GM12878 (cell line): ENCODE measurements around the gene NFYC. TPM values are rescaled to one million over a fixed set of nuclear protein-coding genes. Genes with fewer than 3 reads are reported as not detected.

Source experiments
- ATAC-seq: fragments of 200-7000 bp; cut with Tn5 transposase; 3 replicates; pipeline ENCODE4 v1.9.1; 2020; ENCODE audit warnings: mild to moderate bottlenecking, moderate library complexity
- BruUV-seq: library from RNA; stranded (reverse); fragments of 400-500 nt; replicated peaks from 2 replicates; lab custom pipeline; 2021; lab: Mats Ljungman, UMichigan
- CTCF ChIA-PET: fragments of 300-600 bp; sonication (Branson Sonifier 250); formaldehyde crosslinking; extraction: SDS; loops from one replicate; lab custom pipeline; 2021; ENCODE audit warnings: inconsistent platforms; lab: Yijun Ruan, JAX
- POLR2A ChIA-PET: fragments of 350-600 bp; formaldehyde crosslinking; extraction: SDS; loops from one replicate; lab custom pipeline; 2021; ENCODE audit warnings: inconsistent platforms; lab: Charles Lee
- RAD21 ChIA-PET: fragments of 300-600 bp; sonication (Branson Sonifier 250); formaldehyde crosslinking; loops from one replicate; lab custom pipeline; 2023; ENCODE audit warnings: antibody characterized with exemption; ENCODE audit not compliant: unreplicated experiment; lab: Charles Lee
- SMC1A ChIA-PET: fragments of 300-600 bp; sonication (Branson Sonifier 250); formaldehyde crosslinking; loops from one replicate; lab custom pipeline; 2023; ENCODE audit not compliant: unreplicated experiment, uncharacterized antibody; lab: Charles Lee
- DNase-seq: peaks from one replicate; pipeline ENCODE4 v3.0.0-alpha.2; 2011; ENCODE audit warnings: low read depth, low spot score
- FAIRE-seq: peaks from 3 replicates; lab custom pipeline; 2011; peaks lifted over from hg19 to GRCh38; lab: Jason Lieb, UNC
- H2AFZ ChIP-seq: 2 replicates; pipeline ENCODE4 v1.6.0; 2011; ENCODE audit warnings: low read depth, low read length, control low read depth; ENCODE audit not compliant: control insufficient read depth
- H3K27ac ChIP-seq: 2 replicates; pipeline ENCODE4 v1.5.1; 2011; ENCODE audit warnings: control low read depth; ENCODE audit not compliant: control insufficient read depth, insufficient read depth
- H3K27me3 ChIP-seq, 2 experiments: replicated peaks in 1 of 2; 2 replicates each; pipeline versions ENCODE4 v1.6.0 to v1.6.1; 2011; ENCODE audit warnings: low read length in 1 of 2; ENCODE audit not compliant: control insufficient read depth in 2 of 2, insufficient read depth in 2 of 2
- H3K36me3 ChIP-seq, 2 experiments: 2 replicates each; pipeline ENCODE4 v1.5.1; 2011; ENCODE audit warnings: low read length in 1 of 2; ENCODE audit not compliant: control insufficient read depth in 2 of 2, insufficient read depth in 2 of 2
- H3K4me1 ChIP-seq: 2 replicates; pipeline ENCODE4 v1.6.1; 2011; ENCODE audit warnings: mild to moderate bottlenecking, low read length, moderate library complexity, mixed read lengths; ENCODE audit not compliant: control insufficient read depth, insufficient read depth
- H3K4me2 ChIP-seq: 2 replicates; pipeline ENCODE4 v1.6.0; 2011; ENCODE audit warnings: control low read depth; ENCODE audit not compliant: control insufficient read depth, insufficient read depth
- H3K4me3 ChIP-seq: fragments of 200-600 bp; sonication (generic); 2 replicates; pipeline ENCODE4 v1.5.1; 2016
- H3K79me2 ChIP-seq: 2 replicates; pipeline ENCODE4 v1.6.0; 2011; ENCODE audit warnings: low read length; ENCODE audit not compliant: control insufficient read depth, insufficient read depth
- H3K9ac ChIP-seq: 2 replicates; pipeline ENCODE4 v1.8.0; 2011; ENCODE audit warnings: low read length, control low read depth, mixed read lengths; ENCODE audit not compliant: control insufficient read depth, insufficient read depth
- H3K9me3 ChIP-seq: replicated peaks from 3 replicates; pipeline ENCODE4 v1.5.1; 2011; ENCODE audit warnings: mild to moderate bottlenecking, low read length; ENCODE audit not compliant: control insufficient read depth, insufficient read depth
- H4K20me1 ChIP-seq: 2 replicates; pipeline ENCODE4 v1.6.0; 2011; ENCODE audit not compliant: control insufficient read depth, insufficient read depth
- HDAC6 ChIP-seq: fragments of 200-600 bp; sonication (generic); IDR thresholded peaks from one replicate; pipeline ENCODE4 v1.8.0; 2017; ENCODE audit warnings: antibody characterized with exemption; ENCODE audit not compliant: unreplicated experiment
- MTA2 ChIP-seq: fragments of 450-650 bp; IDR thresholded peaks from 2 replicates; pipeline ENCODE4 v1.6.1; 2016; ENCODE audit warnings: low read depth, mild to moderate bottlenecking, moderate library complexity
- RAD51 ChIP-seq: fragments of 450-650 bp; IDR thresholded peaks from 2 replicates; pipeline ENCODE4 v1.6.1; 2016; ENCODE audit warnings: moderate library complexity, mild to moderate bottlenecking, inconsistent platforms
- RCOR1 ChIP-seq: conservative IDR thresholded peaks from 2 replicates; pipeline ENCODE4 v1.6.1; 2012; ENCODE audit warnings: low read depth, low read length, improper control_type of control experiment
- TAF1 ChIP-seq: IDR thresholded peaks from 2 replicates; pipeline ENCODE4 v1.6.1; 2011; ENCODE audit warnings: mild to moderate bottlenecking, low read depth, low read length, borderline replicate concordance
- ZNF274 ChIP-seq: IDR thresholded peaks from one replicate; pipeline ENCODE4 v1.8.0; 2011; ENCODE audit not compliant: insufficient read length, insufficient read depth
- ZNF384 ChIP-seq: IDR thresholded peaks from 2 replicates; pipeline ENCODE4 v1.6.1; 2012; ENCODE audit warnings: low read depth, mild to moderate bottlenecking, low read length, improper control_type of control experiment, borderline replicate concordance
- WGBS: methylation state at CpG from one replicate; pipeline ENCODE4 v1.1.6; 2016; ENCODE audit warnings: low lambda C conversion rate; ENCODE audit not compliant: insufficient replicate concordance, insufficient coverage; ENCODE audit errors: missing lambda C conversion rate; 5-methylcytosine and 5-hydroxymethylcytosine counted together
- in situ Hi-C: fragments of 300-500 bp; cut with MboI; formaldehyde crosslinking; loops from 9 replicates; pipeline ENCODE4 v1.14.3; 2018; ENCODE audit warnings: mixed read lengths
- intact Hi-C: fragments of 100-400 bp; cut with micrococcal nuclease; formaldehyde crosslinking; loops from one replicate; pipeline ENCODE4 v1.14.2; 2022; ENCODE audit not compliant: unreplicated experiment
- polyA plus RNA-seq, 11 experiments: library from polyadenylated mRNA; depleted of rRNA in 4 of 11; unstranded in 6 of 11; stranded (reverse) in 5 of 11; fragments of >200 nt; fragmentation: Nextera tagmentation in 4 of 11; fragmentation: Illumina TruSeq in 1 of 11; extraction: Ambion mirVana in 4 of 11; extraction: Trizol in 1 of 11; gene quantifications; 1 replicate in 1 of 11; 2 replicates in 10 of 11; pipeline versions ENCODE4 v1.2.1 to v1.2.3, GENCODE V29; 2011 to 2016; ENCODE audit warnings: inconsistent platforms in 2 of 11, missing spikeins in 2 of 11, low read depth in 1 of 11
- total RNA-seq, 4 experiments: library from RNA; depleted of rRNA in 3 of 4; stranded (reverse); fragments of >200 nt in 3 of 4; fragmentation: Illumina TruSeq in 1 of 4; extraction: Trizol in 1 of 4; gene quantifications; 2 replicates each; pipeline versions ENCODE4 v1.2.1 to v1.2.3, GENCODE V29; 2013 to 2021
- TF ChIP-seq, protein P1 (sequence below): IDR thresholded peaks from 2 replicates; pipeline ENCODE4 v1.6.1; 2012; ENCODE audit warnings: low read depth, low read length, improper control_type of control experiment
- TF ChIP-seq, protein P2 (sequence below): IDR thresholded peaks from 2 replicates; pipeline ENCODE4 v1.6.1; 2011; ENCODE audit warnings: low read depth, mild to moderate bottlenecking, low read length, moderate library complexity, borderline replicate concordance; ENCODE audit errors: extremely low read depth

NFYC gene
- total and polyA plus RNA-seq, 10 of the 15 experiments (the other 5 are each of a cell fraction or from before 2014, with no cell fraction given) = 4.3 to 84.2 (median 58.3) TPM

DNA sequence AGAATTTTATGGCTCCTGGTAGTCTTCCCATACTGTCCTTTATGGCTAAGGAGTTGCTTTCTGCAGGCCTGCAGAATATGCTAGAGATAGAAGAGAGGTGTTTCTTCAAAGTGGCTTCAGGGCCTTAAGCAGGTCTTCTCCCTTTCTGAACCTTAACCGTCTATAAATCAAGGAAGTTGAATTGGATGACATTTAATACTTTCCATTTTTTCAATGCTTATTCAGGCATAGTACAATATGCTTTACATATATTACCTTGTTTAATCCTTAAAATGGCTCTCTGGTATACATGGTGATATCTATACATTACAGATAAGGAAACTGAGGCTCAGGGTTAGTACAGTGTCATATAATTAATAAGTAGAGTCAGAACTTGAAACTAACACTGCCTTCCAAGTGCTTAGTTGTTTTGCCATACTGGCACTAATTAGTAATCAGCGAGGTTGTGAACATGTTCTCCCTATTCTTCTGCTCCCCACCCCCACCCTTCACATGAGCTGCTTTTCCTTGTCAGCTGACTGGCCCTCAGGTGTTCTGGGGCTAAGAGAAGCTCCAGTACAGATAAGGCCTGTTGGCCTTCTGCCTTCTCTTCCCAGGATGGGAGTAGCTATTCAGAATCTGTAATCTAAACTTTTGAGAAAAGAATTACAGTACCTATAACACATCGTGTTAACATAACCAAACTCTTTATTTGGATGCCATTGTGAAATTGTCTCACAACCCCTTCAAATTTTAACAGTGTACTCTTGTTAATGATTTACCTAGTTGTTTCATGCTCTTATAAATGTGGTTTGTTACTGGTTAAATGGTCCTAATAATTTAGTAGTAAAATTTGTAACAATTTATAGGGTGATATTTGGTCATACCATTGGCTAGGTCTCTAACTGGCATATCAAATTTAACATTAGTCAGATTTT lies 13.6 kb downstream of the NFYC start:
- no peak overlapping the region for H3K27ac ChIP-seq
- ATAC-seq = no peak
- H3K4me1 ChIP-seq = peaks cover 32% of the 10 kb centered on the region
- no peak overlapping the region for H2AFZ ChIP-seq
- in situ Hi-C loops = no loop called here
- ChIA-PET RAD21 (interaction anchor here (7.3 kb wide), 1 partner anchor 14 kb away, joined by 67 read pairs; the partner anchor contains the start of gene NFYC), SMC1A (interaction anchor here (1.0 to 7.3 kb wide), 7 partner anchors 9 to 69 kb away, joined by 3 to 108 read pairs (median 8); partner anchors contain the start of gene NFYC), CTCF (interaction anchor here (0.9 to 7.9 kb wide), 3 partner anchors 13 to 68 kb away, joined by 3 to 51 read pairs (median 4); partner anchors contain the start of gene NFYC), POLR2A (interaction anchor here (12.7 kb wide), 1 partner anchor 11 kb away, joined by 244 read pairs; the partner anchor contains the start of gene NFYC)
- H4K20me1 ChIP-seq = no peaks in the 10 kb centered on the region
- H3K27me3 ChIP-seq = no peaks in the 10 kb centered on the region
- H3K4me2 ChIP-seq = no peak overlapping the region
- TF ChIP-seq ZNF274 (no peak), RAD51 (peak; percentile 56), TAF1 (no peak)
- no peak overlapping the region for H3K9ac ChIP-seq
- no peaks in the 10 kb centered on the region; the same call in 2 of the 3 replicates for H3K9me3 ChIP-seq
- no peaks in the 10 kb centered on the region; a peak in 1 of 4 replicates for H3K36me3 ChIP-seq
- no peak for FAIRE-seq
- intact Hi-C loops = no loop called here
- WGBS = 76% methylated on average over 3 of the region's 3 CpGs
- DNase-seq = no peak
- H3K79me2 ChIP-seq = peaks cover 92% of the 10 kb centered on the region
- BruUV-seq = no TSS peak
- H3K4me3 ChIP-seq = no peak overlapping the region

DNA sequence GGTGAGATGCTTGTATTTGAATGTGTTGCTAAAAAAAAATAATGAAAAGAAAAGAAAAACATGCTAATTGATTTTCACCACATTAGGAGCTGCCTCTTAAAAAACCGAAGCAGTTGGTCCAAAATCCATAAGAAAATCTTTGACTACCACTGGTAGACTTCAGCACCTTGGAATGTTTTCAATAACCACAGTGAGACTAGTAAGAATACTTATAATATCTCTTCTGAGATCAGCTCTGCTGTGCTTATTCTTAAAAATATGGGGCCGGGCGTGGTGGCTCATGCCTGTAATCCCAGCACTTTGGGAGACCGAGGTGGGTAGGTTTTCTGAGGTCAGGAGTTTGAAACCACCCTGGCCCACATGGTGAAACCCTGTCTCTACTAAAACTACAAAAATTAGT lies 15.1 kb downstream of the NFYC start:
- POLR2A ChIA-PET = interaction anchor here (0.6 to 12.7 kb wide), 2 partner anchors 13 to 847 kb away, joined by 3 to 244 read pairs; partner anchors contain the start of gene NFYC
- intact Hi-C loops = no loop called here
- CTCF ChIA-PET = interaction anchor here (0.8 to 7.9 kb wide), 3 partner anchors 11 to 14 kb away, joined by 3 to 51 read pairs (median 4); partner anchors contain the start of gene NFYC
- Histone ChIP-seq H3K27ac (no peak overlapping the region), H3K4me2 (no peak overlapping the region), H3K36me3 (no peaks in the 10 kb centered on the region; a peak in 1 of 4 replicates), H3K4me3 (no peak overlapping the region), H3K79me2 (peaks cover 92% of the 10 kb centered on the region), H3K9ac (no peak overlapping the region), H3K9me3 (no peaks in the 10 kb centered on the region; the same call in 2 of the 3 replicates), H4K20me1 (no peaks in the 10 kb centered on the region), H3K4me1 (peaks cover 25% of the 10 kb centered on the region), H3K27me3 (no peaks in the 10 kb centered on the region), H2AFZ (no peak overlapping the region)
- TF ChIP-seq, protein P1, sequence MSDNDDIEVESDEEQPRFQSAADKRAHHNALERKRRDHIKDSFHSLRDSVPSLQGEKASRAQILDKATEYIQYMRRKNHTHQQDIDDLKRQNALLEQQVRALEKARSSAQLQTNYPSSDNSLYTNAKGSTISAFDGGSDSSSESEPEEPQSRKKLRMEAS = no peak
- TF ChIP-seq RCOR1 (no peak), MTA2 (no peak), HDAC6 (no peak), ZNF384 (no peak)
- TF ChIP-seq, protein P2, sequence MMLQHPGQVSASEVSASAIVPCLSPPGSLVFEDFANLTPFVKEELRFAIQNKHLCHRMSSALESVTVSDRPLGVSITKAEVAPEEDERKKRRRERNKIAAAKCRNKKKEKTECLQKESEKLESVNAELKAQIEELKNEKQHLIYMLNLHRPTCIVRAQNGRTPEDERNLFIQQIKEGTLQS = no peak
- FAIRE-seq (no peak), DNase-seq (no peak), ATAC-seq (no peak)
- BruUV-seq = no TSS peak
- RAD21 ChIA-PET = interaction anchor here (0.6 to 6.1 kb wide), 2 partner anchors 14 to 176 kb away, joined by 6 to 89 read pairs; partner anchors contain the start of gene NFYC
- WGBS = 100% methylated on average over 4 of the region's 4 CpGs
- SMC1A ChIA-PET = interaction anchor here (0.9 to 6.3 kb wide), 3 partner anchors 14 to 67 kb away, joined by 3 to 115 read pairs (median 3); partner anchors contain the start of gene NFYC
- in situ Hi-C loops = no loop called here
